GM21576 (cell line): Measurements from ENCODE around the gene UST.
"Not testable (repeated sequence)": the region's sequence is repeated elsewhere in the genome, so short reads cannot be mapped to it uniquely, and the experiment has no call there.

Experiments
- ATAC-seq: cut with Tn5 transposase; IDR thresholded peaks from one replicate; pipeline ENCODE4 v1.9.1; 2021; ENCODE audit warnings: mild to moderate bottlenecking, moderate library complexity; ENCODE audit not compliant: unreplicated experiment

The UST gene

GRCh38 chr6:148830614-148831013 lies 83.8 kb downstream of the UST start:
- no peak for ATAC-seq

- ATAC-seq = no peak
Measured at GRCh38 chr6:148831064-148831463, 84.2 kb downstream of the UST start.

DNA sequence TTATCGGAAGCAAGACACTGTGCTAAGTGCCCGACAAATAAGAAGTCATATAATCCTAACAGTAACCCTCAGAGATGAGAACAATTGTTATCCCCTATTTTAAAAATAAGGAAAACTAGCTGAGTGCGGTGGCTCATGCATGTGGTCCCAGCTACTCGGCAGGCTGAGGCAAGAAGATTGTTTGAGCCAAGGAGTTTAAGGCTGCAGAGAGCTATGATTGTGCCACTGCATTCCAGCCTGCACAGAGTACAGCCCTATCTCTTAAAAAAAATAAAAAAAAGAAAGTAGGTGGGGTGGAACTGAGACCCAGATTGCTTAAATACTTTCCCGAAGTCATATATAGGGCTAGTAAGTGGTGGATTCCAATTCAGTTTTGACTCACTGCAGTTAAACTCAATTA lies 84.7 kb downstream of the UST start:
- ATAC-seq = no peak

DNA sequence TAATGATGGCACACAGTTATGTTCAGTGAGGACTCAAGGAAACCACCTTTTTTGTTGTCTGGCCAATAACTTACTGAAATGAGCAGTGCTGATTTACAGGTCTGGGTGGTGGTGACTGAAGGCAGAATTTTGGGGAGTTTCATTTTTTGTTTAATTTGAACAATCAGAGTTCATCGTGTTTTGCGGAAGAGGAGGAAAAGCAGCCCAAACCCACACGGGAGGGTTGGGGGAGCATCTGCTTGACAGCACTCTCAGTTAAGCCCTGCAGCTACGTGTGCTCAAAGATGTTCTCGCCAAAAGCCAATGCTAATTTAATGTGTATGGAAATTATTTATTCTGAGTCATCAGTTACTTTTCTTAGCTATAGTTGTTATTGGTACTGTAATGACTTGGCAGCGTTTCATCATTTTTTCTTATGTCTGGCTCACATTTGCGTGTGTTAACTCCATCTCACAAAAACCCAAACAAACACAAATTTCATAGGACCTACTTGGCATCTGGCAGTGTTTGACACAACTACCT lies 89.2 kb downstream of the UST start:
- ATAC-seq = no peak

DNA sequence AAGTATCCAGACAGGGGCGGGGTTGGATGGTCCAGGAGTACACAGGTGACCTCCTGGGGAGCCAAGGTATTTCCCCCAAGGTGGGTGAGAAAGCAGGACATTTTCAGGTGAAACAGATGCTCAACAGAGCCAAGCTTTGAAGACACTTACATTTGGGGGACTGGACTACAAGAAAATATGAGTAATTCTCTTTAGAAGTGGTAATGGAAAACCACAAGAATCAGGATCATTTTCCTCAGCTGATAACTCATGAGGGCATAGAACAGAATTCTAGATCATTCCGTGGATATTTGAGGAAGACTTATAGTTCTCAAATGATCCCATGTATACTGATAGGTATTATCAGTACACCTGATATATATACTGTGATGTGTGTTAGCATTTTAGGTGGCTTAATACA lies 89.9 kb downstream of the UST start:
- ATAC-seq = no peak

GRCh38 chr6:148837941-148838340 lies 91.1 kb downstream of the UST start:
- no peak for ATAC-seq

DNA sequence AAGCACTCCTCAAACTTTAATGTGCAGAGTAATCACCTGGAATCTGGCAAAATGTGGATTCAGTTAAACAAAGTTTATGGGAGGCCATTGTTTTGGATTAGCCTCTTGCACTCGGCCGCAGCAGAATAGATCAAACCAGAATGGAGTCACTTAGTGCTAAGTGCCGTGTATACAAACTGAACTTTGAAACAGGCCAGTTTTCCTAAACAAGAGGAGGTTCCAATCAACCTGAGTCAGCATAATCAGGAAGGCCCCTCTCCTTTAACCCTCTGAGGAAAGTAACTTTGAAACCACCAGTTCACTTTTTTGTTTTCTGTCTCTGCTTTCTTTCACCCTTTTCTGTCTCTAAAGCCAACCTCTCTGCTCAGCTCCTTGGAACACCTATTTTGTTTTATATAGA lies 92.2 kb downstream of the UST start:
- ATAC-seq = no peak

GRCh38 chr6:148840256-148840655 lies 93.4 kb downstream of the UST start:
- no peak for ATAC-seq

DNA sequence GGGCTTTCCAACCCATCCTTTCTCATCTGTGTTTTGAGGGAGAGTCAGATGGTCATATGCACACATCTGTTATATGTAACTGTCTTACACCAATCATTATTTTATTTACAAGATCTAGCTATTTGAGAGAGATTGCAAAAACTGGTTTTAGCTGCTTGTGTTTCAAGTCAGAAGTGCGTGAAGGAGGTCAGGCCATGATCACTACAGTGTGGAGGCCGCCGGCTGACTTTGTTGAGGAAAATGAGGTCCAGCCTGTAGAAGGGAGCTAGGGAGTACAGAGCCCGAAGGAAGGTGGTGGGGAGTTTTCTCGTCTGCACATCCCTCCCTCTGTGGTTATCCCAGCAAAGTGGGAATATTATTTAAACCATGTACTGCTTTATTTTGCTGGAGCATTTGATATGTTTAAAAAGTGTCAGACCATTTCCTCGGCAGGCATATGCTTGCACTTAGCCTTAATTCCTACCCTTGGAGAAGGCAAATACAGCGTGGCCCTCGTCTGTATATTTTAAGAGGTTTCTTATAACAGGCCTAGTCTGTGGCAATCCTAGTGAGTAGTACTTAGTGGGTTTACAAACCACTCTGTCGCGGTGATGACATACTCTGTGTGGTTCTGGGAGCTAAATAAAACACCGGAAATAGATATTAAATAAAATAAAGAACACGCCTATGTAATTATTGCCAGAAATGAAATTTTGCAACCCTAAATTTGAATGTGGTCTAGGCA lies 95.6 kb downstream of the UST start:
- ATAC-seq = no peak

DNA sequence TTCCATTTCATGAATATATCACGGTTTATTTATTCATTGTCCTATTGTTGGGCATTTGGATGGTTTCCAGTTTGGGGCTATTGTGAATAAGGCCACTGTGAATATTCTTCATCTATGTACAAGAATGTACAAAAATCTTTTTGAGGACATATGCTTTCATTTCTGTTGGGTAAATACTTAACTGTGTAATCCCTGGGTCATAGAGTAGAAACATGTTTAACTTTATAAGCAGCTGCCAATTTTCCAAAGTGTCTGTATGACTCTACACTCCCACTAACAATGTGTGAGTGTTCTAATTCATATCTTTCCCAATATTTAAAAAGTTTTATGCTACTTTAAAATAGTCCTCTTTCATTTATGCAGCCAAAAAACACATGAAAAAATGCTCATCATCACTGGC lies 98.6 kb downstream of the UST start:
- no peak for ATAC-seq

- no peak for ATAC-seq
Measured at GRCh38 chr6:148846778-148847761, 100.2 kb downstream of the UST start.

- ATAC-seq = no peak
Measured at GRCh38 chr6:148848915-148849314, 102.1 kb downstream of the UST start.

- not testable (repeated sequence) for ATAC-seq
Measured at GRCh38 chr6:148849449-148849848, 102.6 kb downstream of the UST start.

- ATAC-seq = no peak
Measured at GRCh38 chr6:148850964-148851363, 104.1 kb downstream of the UST start.

DNA sequence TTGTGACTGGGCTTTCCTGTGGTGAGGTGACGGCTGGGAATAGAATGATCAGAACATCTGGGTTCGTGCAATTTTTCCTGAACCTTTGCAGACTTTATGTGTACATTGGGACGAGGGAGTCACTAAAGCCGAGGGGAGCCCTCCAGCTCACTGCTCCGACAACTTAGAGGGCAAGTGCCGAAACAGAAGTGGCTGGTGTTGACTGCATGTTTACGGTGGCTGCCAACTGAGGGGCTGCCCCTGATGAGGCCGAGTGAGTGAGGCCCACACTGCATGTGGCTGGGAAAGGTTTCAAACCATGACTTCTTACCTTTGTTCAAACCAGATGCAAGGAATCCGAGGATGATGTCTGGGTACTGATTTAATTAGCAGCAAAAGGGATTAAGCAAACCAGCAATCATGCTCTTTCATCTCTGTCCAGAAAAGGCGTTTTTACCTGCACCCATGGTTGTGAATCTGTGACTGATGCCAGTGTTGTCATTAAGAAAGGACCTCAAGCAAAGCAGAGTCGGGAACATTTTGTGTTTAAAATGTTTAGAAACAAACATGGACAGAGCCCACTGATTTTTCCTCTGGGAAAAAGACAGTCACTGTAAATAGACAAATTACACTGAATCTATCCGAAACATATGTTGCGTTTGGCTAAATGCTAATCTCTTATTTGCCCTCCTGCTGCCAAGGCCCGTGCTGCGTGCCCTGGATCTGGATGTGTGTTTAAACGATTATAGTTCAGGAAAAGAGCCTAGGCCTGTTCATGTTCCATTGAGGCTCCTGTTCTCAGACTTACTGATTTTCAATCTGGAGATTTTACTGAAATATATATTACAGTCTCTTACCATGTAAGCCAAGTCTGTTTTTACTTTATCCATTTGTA lies 105.1 kb downstream of the UST start:
- ATAC-seq = no peak

- ATAC-seq = no peak
Measured at GRCh38 chr6:148852688-148853087, 105.9 kb downstream of the UST start.

- not testable (repeated sequence) for ATAC-seq
Measured at GRCh38 chr6:148853113-148853512, 106.3 kb downstream of the UST start.

- ATAC-seq = no peak
Measured at GRCh38 chr6:148854096-148854495, 107.3 kb downstream of the UST start.

GRCh38 chr6:148854992-148855391 lies 108.2 kb downstream of the UST start:
- ATAC-seq = no peak

DNA sequence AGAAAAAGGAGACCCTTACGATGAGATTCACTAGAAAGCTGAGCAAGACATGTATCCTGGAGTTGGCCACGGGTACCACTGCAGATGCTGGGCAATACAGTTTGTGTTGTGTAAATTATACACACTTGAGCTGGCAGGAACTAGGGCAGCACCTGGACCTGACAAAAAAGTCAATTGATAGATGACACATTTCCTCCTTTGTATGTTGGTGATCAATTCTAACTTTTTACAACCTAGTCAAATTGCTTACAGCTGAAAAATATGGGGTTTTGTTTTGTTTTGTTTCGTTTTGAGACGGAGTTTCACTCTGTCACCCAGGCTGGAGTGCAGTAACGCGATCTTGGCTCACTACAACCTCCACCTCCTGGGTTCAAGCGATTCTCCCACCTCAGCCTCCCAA lies 108.9 kb downstream of the UST start:
- no peak for ATAC-seq
